Right renal cortex interstitium (tissue), 3 donors: ENCODE results near the gene PFN4. TPM values are rescaled to one million over a fixed set of nuclear protein-coding genes. Genes with fewer than 3 reads are reported as not detected.
A peak's percentile ranks its signal among the peaks of the same experiment; 100 is the strongest.

Experiments
- DNase-seq, 3 donors: peaks; one replicate each; pipeline ENCODE4 v3.0.0-alpha.2; 2013; ENCODE audit warnings: low read depth in 3 of 3, low spot score in 2 of 3
- polyA plus RNA-seq, 3 donors: library from polyadenylated mRNA; unstranded; fragments of 120-200 nt; gene quantifications; one replicate each; pipeline ENCODE4 v1.2.1, GENCODE V29; 2013; ENCODE audit not compliant: insufficient read length in 3 of 3

PFN4 gene
- polyA plus RNA-seq, 3 donors, result 1.6 to 2.5 (median 1.7) TPM

- DNase-seq, result no peak
Measured at GRCh38 chr2:24082787-24083566, 40.2 kb downstream of the PFN4 start.

GRCh38 chr2:24080701-24081100 is 42.4 kb downstream of the PFN4 start:
- no peak for DNase-seq

- no peak for DNase-seq
Measured at GRCh38 chr2:24077879-24078278, 45.3 kb downstream of the PFN4 start.

- DNase-seq, result no peak
Measured at GRCh38 chr2:24077535-24077877, 45.6 kb downstream of the PFN4 start.

- DNase-seq, result no peak
Measured at GRCh38 chr2:24076849-24077534, 46.1 kb downstream of the PFN4 start.

GRCh38 chr2:24075915-24076848 is 47.0 kb downstream of the PFN4 start, which contains the start of gene SF3B6:
SF3B6 (minus strand) TSS chr2:24076326; CDS start chr2:24076229, 97 bp downstream.
- peak; percentile 96 to 98 (median 98) for DNase-seq

GRCh38 chr2:24075259-24075658 is 47.9 kb downstream of the PFN4 start:
- no peak for DNase-seq

GRCh38 chr2:24073816-24074215 is 49.3 kb downstream of the PFN4 start:
- no peak for DNase-seq

- DNase-seq, result no peak
Measured at GRCh38 chr2:24072259-24072658, 50.9 kb downstream of the PFN4 start.

- no peak for DNase-seq
Measured at GRCh38 chr2:24065341-24065740, 57.8 kb downstream of the PFN4 start.

Other genes starting within 250 kb of the PFN4 start
- gene ATAD2B, start 196.2 kb downstream of the PFN4 start, polyA plus RNA-seq, result 10 to 100 TPM; 19.1 to 21.7 (median 19.8) TPM
- 10 to 100 TPM; 18.2 to 19.3 (median 18.9) TPM for gene UBXN2A, start 182.9 kb downstream of the PFN4 start, polyA plus RNA-seq
- 1 to 10 TPM; 1.8 to 2.4 (median 2.0) TPM for gene MFSD2B, start 113.2 kb downstream of the PFN4 start, polyA plus RNA-seq
- 10 to 100 TPM; 15.1 to 16.7 (median 15.9) TPM for gene WDCP, start 75.9 kb downstream of the PFN4 start, polyA plus RNA-seq
- gene FKBP1B, start 73.6 kb downstream of the PFN4 start, polyA plus RNA-seq, result 10 to 100 TPM; 11.0 to 14.3 (median 12.8) TPM
- 100 to 1,000 TPM; 170 to 176 (median 174) TPM for gene SF3B6, start 47.0 kb downstream of the PFN4 start, polyA plus RNA-seq
- 10 to 100 TPM; 42.9 to 45.9 (median 43.0) TPM for gene TP53I3, start 38.5 kb downstream of the PFN4 start, polyA plus RNA-seq
- 10 to 100 TPM; 20.2 to 31.9 (median 29.8) TPM for gene FAM228B, start 135 bp upstream of the PFN4 start, polyA plus RNA-seq
- gene FAM228A, start 51.7 kb upstream of the PFN4 start, polyA plus RNA-seq, result 1 to 10 TPM in 2 of 3 donors, under 1 TPM in 1; 0.75 to 1.2 (median 1.1) TPM
- 10 to 100 TPM; 25.2 to 27.7 (median 26.3) TPM for gene ITSN2, start 237.2 kb upstream of the PFN4 start, polyA plus RNA-seq